Muscle of leg (tissue), 11 donors: ENCODE measurements around the gene CRHBP. TPM values are rescaled to one million over a fixed set of nuclear protein-coding genes. Genes with fewer than 3 reads are reported as not detected.
A peak's percentile ranks its signal among the peaks of the same experiment; 100 is the strongest.
"Not testable (repeated sequence)": the region's sequence is repeated elsewhere in the genome, so short reads cannot be mapped to it uniquely, and the experiment has no call there.

Experiments used
- DNase-seq: peaks from one replicate; pipeline ENCODE4 v3.0.0; 2013
- H3K27ac ChIP-seq: one replicate; pipeline ENCODE4 v1.5.1; 2013; ENCODE audit warnings: mild to moderate bottlenecking, low read length, control low read depth
- H3K27me3 ChIP-seq: one replicate; pipeline ENCODE4 v1.6.1; 2013; ENCODE audit warnings: low read length; ENCODE audit not compliant: control insufficient read depth, insufficient read depth
- H3K36me3 ChIP-seq: one replicate; pipeline ENCODE4 v1.6.1; 2013; ENCODE audit warnings: low read length; ENCODE audit not compliant: control insufficient read depth, insufficient read depth
- H3K4me1 ChIP-seq: one replicate; pipeline ENCODE4 v1.6.1; 2013; ENCODE audit warnings: low read length; ENCODE audit not compliant: control insufficient read depth, insufficient read depth
- H3K4me3 ChIP-seq: one replicate; pipeline ENCODE4 v1.5.1; 2013; ENCODE audit warnings: low read length, control low read depth
- H3K9me3 ChIP-seq: replicated peaks from 2 replicates; pipeline ENCODE4 v1.6.1; 2013; ENCODE audit warnings: low read depth, low read length; ENCODE audit not compliant: control insufficient read depth
- WGBS: methylation state at CpG from one replicate; pipeline ENCODE4 v1.1.5; 2013; ENCODE audit warnings: missing lambda C conversion rate; ENCODE audit not compliant: insufficient coverage; 5-methylcytosine and 5-hydroxymethylcytosine counted together
- polyA plus RNA-seq, 8 donors: library from polyadenylated mRNA; unstranded; fragments of 120-200 nt; gene quantifications; one replicate each; pipeline versions ENCODE4 v1.2.1 to v1.2.3, GENCODE V29; 2013; ENCODE audit warnings: inconsistent platforms in 1 of 8, low replicate concordance in 1 of 8; ENCODE audit not compliant: insufficient read length in 8 of 8, insufficient read depth in 1 of 8
- total RNA-seq: library from RNA; stranded (reverse); fragments of 120-200 nt; gene quantifications from one replicate; pipeline ENCODE4 v1.2.4, GENCODE V29; 2013

CRHBP gene
- total and polyA plus RNA-seq, 9 donors: 0.24 to 1.2 (median 0.60) TPM

DNA sequence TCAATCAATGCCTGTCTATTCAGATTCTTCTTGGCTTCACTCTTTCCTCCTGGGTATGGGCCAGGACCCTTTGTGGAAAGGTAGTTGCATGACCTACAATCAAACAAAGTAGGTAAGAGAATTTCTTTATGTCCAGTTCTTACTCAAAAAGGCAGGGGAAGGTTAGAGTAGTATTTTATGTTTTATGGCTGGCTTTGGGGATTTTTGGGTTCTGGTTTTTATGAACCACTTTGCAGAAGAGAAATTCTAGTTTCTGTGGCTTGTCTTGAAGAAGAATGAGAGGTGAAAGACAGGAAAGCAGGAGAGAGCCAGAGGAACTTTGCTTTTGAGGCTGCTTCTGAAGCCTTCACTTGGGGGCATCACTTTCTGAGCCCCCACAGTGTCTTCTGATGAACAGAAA lies 14.7 kb upstream of the CRHBP start:
- no peaks in the 10 kb centered on the region for H3K36me3 ChIP-seq
- H3K4me3 ChIP-seq: no peak overlapping the region
- no peak overlapping the region for H3K27ac ChIP-seq
- H3K9me3 ChIP-seq: no peaks in the 10 kb centered on the region
- no peaks in the 10 kb centered on the region for H3K4me1 ChIP-seq
- no peaks in the 10 kb centered on the region for H3K27me3 ChIP-seq
- DNase-seq: no peak

DNA sequence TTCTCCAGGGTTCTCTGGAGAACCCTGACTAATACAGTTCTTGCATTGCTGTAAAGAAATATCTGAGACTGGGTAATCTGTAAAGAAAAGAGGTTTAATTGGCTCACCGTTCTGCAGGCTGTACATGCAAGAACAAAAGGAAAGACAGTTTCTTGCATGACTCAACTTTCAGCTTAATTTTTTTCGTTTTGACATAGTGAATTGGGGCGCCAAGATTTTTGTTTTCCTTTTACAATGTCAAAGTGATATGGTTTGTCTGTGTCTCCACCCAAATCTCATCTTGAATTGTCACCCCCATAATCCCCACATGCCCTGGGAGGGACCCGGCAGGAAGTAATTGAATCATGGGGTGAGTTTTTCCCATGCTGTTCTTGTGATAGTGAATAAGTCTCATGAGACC lies 11.8 kb upstream of the CRHBP start:
- Histone ChIP-seq H3K36me3 (no peaks in the 10 kb centered on the region), H3K27ac (no peak overlapping the region), H3K9me3 (no peaks in the 10 kb centered on the region), H3K4me1 (no peaks in the 10 kb centered on the region), H3K27me3 (no peaks in the 10 kb centered on the region), H3K4me3 (no peak overlapping the region)
- DNase-seq: no peak
- WGBS: 83% methylated on average over 1 of the region's 4 CpGs

DNA sequence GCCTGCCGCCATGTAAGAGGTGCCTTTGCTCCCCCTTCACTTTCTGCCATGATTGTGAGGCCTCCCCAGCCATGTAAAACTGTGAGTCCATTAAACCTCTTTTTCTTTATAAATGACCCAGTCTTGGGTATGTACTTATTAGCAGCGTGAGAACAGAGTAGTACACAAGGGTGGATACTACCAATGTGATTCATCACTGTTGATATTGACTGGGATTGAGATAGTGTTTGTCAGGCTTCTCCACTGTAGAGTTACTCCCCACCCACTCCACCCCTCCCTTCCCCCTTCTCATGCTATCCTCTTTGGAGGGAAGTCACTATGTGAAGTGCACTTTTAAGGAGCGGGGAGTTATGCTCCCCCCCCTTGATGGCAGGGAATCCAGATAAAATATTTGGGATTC lies 11.4 kb upstream of the CRHBP start:
- H3K27me3 ChIP-seq: no peaks in the 10 kb centered on the region
- H3K27ac ChIP-seq: no peak overlapping the region
- H3K9me3 ChIP-seq: no peaks in the 10 kb centered on the region
- DNase-seq: no peak
- H3K4me1 ChIP-seq: no peaks in the 10 kb centered on the region
- no peak overlapping the region for H3K4me3 ChIP-seq
- WGBS: 88% methylated on average over 1 of the region's 3 CpGs
- H3K36me3 ChIP-seq: no peaks in the 10 kb centered on the region

DNA sequence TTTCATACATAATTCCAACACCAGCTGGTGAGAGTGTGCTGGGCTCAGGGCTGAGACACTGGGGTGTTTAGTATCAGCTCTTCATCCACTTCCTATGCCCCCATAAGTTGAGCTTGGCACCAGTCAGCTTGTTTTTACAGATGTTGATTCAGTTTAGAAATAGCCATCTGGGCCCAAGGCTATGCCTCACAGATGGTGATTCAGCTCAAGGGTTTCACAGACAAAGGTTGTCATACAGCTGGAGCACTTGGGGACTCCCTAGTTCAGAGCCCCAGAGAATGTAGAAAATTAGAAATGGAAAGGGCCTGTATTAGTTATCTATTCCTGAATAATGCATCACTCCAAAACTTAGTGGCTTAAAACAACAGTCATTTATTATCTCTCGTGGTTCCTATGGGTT lies 10.3 kb upstream of the CRHBP start:
- H3K27ac ChIP-seq: no peak overlapping the region
- WGBS: no CpG with 5 or more reads among the region's 1 CpG
- DNase-seq: no peak

DNA sequence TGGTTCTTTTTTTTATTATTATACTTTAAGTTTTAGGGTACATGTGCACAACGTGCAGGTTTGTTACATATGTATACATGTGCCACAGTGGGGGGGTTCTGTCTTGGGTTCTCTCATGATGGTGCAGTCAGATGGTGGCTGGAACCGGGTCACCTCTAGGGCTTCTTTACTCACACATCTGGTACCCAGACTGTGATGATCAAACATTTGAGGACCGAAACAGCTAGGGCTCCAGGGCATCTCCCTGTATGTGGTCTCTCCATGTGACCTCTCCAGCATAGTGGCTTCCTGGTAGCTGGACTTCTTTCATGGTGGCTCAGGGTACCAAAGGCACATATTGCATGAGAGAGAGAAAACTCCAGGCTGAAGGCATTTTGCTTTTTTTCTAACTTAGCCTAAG lies 9.8 kb upstream of the CRHBP start:
- Histone ChIP-seq H3K36me3 (no peaks in the 10 kb centered on the region), H3K4me3 (no peak overlapping the region), H3K9me3 (no peaks in the 10 kb centered on the region), H3K27ac (no peak overlapping the region), H3K4me1 (no peaks in the 10 kb centered on the region), H3K27me3 (no peaks in the 10 kb centered on the region)
- no peak for DNase-seq
- WGBS: 50% methylated on average over 1 of the region's 3 CpGs

More for the DNA sequence above, 10.3 kb upstream of the CRHBP start:
- Histone ChIP-seq H3K4me1 (no peaks in the 10 kb centered on the region), H3K36me3 (no peaks in the 10 kb centered on the region), H3K4me3 (no peak overlapping the region), H3K9me3 (no peaks in the 10 kb centered on the region), H3K27me3 (no peaks in the 10 kb centered on the region)

DNA sequence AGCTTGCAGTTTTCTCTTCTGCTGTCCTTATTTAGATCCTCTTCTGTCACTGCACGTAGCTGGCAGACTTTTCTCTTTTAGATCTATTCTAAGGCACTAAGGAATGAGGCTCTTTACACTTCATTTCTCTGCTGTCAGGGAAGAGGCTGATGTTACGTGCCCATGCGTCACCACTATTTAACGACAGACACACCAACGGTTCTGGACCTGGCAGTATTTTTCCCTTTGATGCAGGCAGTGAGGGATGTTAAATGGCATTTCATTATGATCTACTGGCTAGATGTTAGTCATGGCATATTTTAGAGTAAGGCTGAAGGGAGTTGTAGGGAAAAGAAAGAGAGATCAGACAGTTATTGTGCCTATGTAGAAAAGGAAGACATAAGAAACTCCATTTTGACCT lies 8.2 kb upstream of the CRHBP start:
- H3K9me3 ChIP-seq: no peaks in the 10 kb centered on the region

DNA sequence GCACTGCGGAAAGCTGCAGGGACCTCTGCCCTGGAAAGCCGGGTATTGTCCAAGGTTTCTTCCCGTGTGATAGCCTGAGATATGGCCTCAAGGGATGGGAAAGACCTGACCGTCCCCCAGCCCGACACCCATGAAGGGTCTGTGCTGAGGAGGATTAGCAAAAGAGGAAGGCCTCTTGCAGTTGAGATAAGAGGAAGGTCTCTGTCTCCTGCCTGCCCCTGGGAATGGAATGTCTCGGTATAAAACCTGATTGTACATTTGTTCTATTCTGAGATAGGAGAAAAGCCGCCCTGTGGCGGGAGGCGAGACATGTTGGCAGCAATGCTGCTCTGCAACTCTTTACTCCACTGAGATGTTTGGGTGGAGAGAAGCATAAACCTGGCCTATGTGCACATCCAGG lies 7.6 kb upstream of the CRHBP start:
- H3K4me3 ChIP-seq, H3K36me3 ChIP-seq, H3K9me3 ChIP-seq, H3K4me1 ChIP-seq, H3K27ac ChIP-seq, DNase-seq, H3K27me3 ChIP-seq: not testable (repeated sequence)
- 65% methylated on average over 4 of the region's 9 CpGs for WGBS

More for the DNA sequence above, 8.2 kb upstream of the CRHBP start:
- Histone ChIP-seq H3K27ac (no peak overlapping the region), H3K4me1 (no peaks in the 10 kb centered on the region), H3K36me3 (no peaks in the 10 kb centered on the region), H3K4me3 (no peak overlapping the region), H3K27me3 (no peaks in the 10 kb centered on the region)
- 50% methylated on average over 1 of the region's 5 CpGs for WGBS
- DNase-seq: no peak

DNA sequence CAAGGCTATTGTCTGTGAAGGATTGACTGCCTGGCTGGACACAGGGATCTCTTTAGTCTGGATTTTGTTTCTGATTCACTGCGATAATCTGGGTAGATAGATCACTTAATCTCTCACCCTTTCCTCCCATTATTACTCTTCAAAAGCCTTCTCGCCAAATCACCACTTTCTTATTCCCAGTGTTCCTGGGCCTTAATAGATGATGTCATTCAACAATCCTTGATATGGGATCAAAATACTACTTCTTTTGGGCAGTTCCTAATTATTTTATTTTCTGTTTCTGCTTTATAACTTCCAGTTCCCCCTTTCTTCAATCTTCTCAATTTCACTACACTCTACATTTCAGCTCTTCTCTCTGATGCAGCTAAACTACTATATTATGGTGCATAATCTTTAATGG lies 6.8 kb upstream of the CRHBP start:
- no peak for DNase-seq
- Histone ChIP-seq H3K4me3 (no peak overlapping the region), H3K27me3 (peaks cover under 1% of the 10 kb centered on the region), H3K36me3 (no peaks in the 10 kb centered on the region), H3K4me1 (no peaks in the 10 kb centered on the region), H3K9me3 (no peaks in the 10 kb centered on the region), H3K27ac (no peak overlapping the region)
- WGBS: no CpG with 5 or more reads among the region's 2 CpGs

DNA sequence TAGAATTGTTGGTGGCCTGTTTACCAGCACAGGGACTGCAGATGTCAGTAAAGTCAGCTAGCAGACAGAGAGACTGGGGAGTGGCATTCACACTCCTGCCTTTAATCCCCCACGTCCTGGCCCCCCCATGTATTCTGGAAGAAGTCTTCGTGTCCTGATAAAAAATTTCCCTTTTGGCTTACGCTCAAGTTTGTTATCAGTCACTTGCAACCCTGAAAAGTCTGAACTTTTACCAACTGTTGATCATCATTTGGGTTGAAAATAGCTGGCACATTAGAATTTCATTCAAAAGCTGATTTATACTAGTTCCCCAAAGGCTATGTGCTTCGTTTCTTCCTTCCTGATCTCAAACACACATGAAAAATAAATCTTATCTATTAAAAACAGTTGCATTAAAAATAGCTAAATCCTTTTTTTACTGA lies 5.8 kb upstream of the CRHBP start:
- peaks cover 4% of the 10 kb centered on the region for H3K27me3 ChIP-seq
- H3K27ac ChIP-seq: no peak overlapping the region
- no peak overlapping the region for H3K4me3 ChIP-seq

DNA sequence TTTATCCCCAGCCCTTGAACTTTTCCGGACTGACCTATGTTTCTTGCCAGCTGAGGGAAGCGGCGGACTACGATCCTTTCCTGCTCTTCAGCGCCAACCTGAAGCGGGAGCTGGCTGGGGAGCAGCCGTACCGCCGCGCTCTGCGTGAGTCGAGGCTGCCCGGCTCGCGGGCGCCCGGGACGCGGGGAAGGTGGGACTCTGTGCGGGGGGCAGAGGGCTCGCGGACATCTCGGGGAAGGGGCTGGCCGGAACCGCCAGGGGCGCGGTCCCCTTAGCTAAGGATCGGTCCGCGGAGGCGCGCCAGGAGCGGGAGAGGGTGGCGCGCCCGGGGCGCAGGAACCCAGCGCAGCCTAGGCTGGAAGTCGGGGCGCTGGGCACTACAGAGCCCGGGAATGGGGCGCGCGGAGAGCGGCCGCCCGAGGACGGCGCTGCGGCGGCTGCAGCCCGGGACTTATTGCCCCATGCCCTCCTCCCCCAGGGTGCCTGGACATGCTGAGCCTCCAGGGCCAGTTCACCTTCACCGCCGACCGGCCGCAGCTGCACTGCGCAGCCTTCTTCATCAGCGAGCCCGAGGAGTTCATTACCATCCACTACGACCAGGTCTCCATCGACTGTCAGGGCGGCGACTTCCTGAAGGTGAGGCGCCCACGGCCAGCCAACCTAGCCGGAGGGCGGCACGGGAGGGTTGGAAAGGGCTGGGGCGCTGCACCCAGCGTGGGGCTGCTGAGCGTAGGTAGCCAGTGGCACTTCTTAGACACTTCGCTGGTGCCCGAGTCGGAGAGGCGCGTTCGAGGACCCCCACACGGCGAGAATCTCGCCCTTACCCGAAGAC lies 922 bp downstream of the CRHBP start:
- no peaks in the 10 kb centered on the region for H3K36me3 ChIP-seq
- H3K9me3 ChIP-seq: no peaks in the 10 kb centered on the region
- WGBS: under 1% methylated on average over 77 of the region's 81 CpGs
- H3K4me3 ChIP-seq: peak overlapping the region; percentile 19
- H3K27me3 ChIP-seq: peaks cover 32% of the 10 kb centered on the region
- H3K4me1 ChIP-seq: peaks cover 7% of the 10 kb centered on the region
- no peak for DNase-seq
- H3K27ac ChIP-seq: no peak overlapping the region

More for the DNA sequence above, 5.8 kb upstream of the CRHBP start:
- Histone ChIP-seq H3K36me3 (no peaks in the 10 kb centered on the region), H3K9me3 (no peaks in the 10 kb centered on the region), H3K4me1 (no peaks in the 10 kb centered on the region)
- peak; percentile 14 for DNase-seq
- no CpG with 5 or more reads among the region's 4 CpGs for WGBS

DNA sequence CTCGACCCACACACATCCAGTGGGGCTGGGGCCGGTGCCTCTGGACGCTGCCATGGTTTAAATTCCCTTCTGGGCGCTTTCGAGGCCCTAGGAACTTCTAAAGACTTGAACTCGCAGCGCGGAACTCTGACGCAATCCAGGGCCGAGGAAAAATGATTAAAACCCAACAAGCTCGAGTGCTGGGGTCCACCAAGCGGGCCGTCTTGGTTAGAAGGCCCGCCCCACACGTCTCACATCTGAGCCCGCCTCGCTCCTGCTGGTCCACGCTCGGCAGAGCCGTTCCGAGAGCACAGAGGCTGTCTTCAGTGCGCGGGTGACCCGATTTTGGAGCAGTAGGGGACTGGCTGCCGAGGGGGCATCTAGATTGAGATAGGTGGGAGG lies 1.5 kb downstream of the CRHBP start:
- peaks cover 32% of the 10 kb centered on the region for H3K27me3 ChIP-seq
- 6% methylated on average over 21 of the region's 25 CpGs for WGBS
- H3K4me3 ChIP-seq: peak overlapping the region; percentile 19
- DNase-seq: no peak
- H3K27ac ChIP-seq: no peak overlapping the region
- H3K36me3 ChIP-seq: no peaks in the 10 kb centered on the region
- H3K4me1 ChIP-seq: peaks cover 7% of the 10 kb centered on the region
- H3K9me3 ChIP-seq: no peaks in the 10 kb centered on the region
